Right renal cortex interstitium (tissue), 3 donors: ENCODE data around the gene SEMA4D. TPM values are rescaled to one million over a fixed set of nuclear protein-coding genes. Genes with fewer than 3 reads are reported as not detected.

Experiments used
- DNase-seq, 3 donors: peaks; one replicate each; pipeline ENCODE4 v3.0.0-alpha.2; 2013; ENCODE audit warnings: low read depth in 3 of 3, low spot score in 2 of 3
- polyA plus RNA-seq, 3 donors: library from polyadenylated mRNA; unstranded; fragments of 120-200 nt; gene quantifications; one replicate each; pipeline ENCODE4 v1.2.1, GENCODE V29; 2013; ENCODE audit not compliant: insufficient read length in 3 of 3

SEMA4D gene
- polyA plus RNA-seq, 3 donors = 40.7 to 45.0 (median 41.3) TPM

GRCh38 chr9:89418882-89419640 lies 78.9 kb downstream of the SEMA4D start:
- DNase-seq = no peak

GRCh38 chr9:89418474-89418845 lies 79.5 kb downstream of the SEMA4D start:
- DNase-seq = no peak

GRCh38 chr9:89417832-89418473 lies 80.0 kb downstream of the SEMA4D start:
- no peak for DNase-seq

GRCh38 chr9:89414670-89415324 lies 83.1 kb downstream of the SEMA4D start:
- DNase-seq = no peak

- no peak for DNase-seq
These were observed 83.8 kb downstream of the SEMA4D start for GRCh38 chr9:89413963-89414638.

- no peak for DNase-seq
These were observed 85.0 kb downstream of the SEMA4D start for GRCh38 chr9:89412951-89413350.

- no peak for DNase-seq
These were observed 85.4 kb downstream of the SEMA4D start for GRCh38 chr9:89412541-89412940.

GRCh38 chr9:89411759-89412158 lies 86.2 kb downstream of the SEMA4D start:
- no peak for DNase-seq

- no peak for DNase-seq
These were observed 87.1 kb downstream of the SEMA4D start for GRCh38 chr9:89410641-89411350.

- DNase-seq = no peak
These were observed 87.9 kb downstream of the SEMA4D start for GRCh38 chr9:89410022-89410421.

GRCh38 chr9:89409466-89409865 lies 88.4 kb downstream of the SEMA4D start:
- DNase-seq = no peak

GRCh38 chr9:89408628-89409101 lies 89.2 kb downstream of the SEMA4D start:
- no peak for DNase-seq

GRCh38 chr9:89407070-89407469 lies 90.8 kb downstream of the SEMA4D start:
- DNase-seq = no peak

GRCh38 chr9:89405826-89406225 lies 92.1 kb downstream of the SEMA4D start:
- DNase-seq = no peak

- no peak for DNase-seq
These were observed 93.8 kb downstream of the SEMA4D start for GRCh38 chr9:89404074-89404473.

- DNase-seq = no peak
These were observed 95.1 kb downstream of the SEMA4D start for GRCh38 chr9:89402695-89403427.

GRCh38 chr9:89400403-89401116 lies 97.4 kb downstream of the SEMA4D start:
- DNase-seq = no peak

GRCh38 chr9:89398621-89399020 lies 99.3 kb downstream of the SEMA4D start:
- no peak for DNase-seq

- no peak for DNase-seq
These were observed 100.4 kb downstream of the SEMA4D start for GRCh38 chr9:89397471-89397870.
